Neutrophil (primary cell): Measurements from ENCODE around the gene KHNYN.
"Not testable (repeated sequence)": the region's sequence is repeated elsewhere in the genome, so short reads cannot be mapped to it uniquely, and the experiment has no call there.

Source experiments
- H3K27ac ChIP-seq: fragments of 200-600 bp; sonication (generic); 2 replicates; pipeline ENCODE4 v1.5.1; 2016; ENCODE audit warnings: mild to moderate bottlenecking, moderate library complexity
- H3K27me3 ChIP-seq: fragments of 200-600 bp; sonication (generic); 2 replicates; pipeline ENCODE4 v1.6.0; 2016; ENCODE audit warnings: mild to moderate bottlenecking
- H3K36me3 ChIP-seq: fragments of 200-600 bp; sonication (generic); 2 replicates; pipeline ENCODE4 v1.5.1; 2017
- H3K4me1 ChIP-seq, 2 experiments: fragments of 200-600 bp in 1 of 2; sonication (generic) in 1 of 2; 1 replicate in 1 of 2; 2 replicates in 1 of 2; pipeline versions ENCODE4 v1.5.1 to v1.6.1; 2013 to 2016; ENCODE audit warnings: low read depth in 1 of 2, low read length in 1 of 2, mild to moderate bottlenecking in 1 of 2, moderate library complexity in 1 of 2; ENCODE audit not compliant: control insufficient read depth in 1 of 2, insufficient read depth in 1 of 2
- H3K4me3 ChIP-seq, 2 experiments: fragments of 200-600 bp in 1 of 2; sonication (generic) in 1 of 2; 1 replicate in 1 of 2; 2 replicates in 1 of 2; pipeline ENCODE4 v1.5.1; 2013 to 2016; ENCODE audit warnings: low read depth in 1 of 2, low read length in 1 of 2, mild to moderate bottlenecking in 1 of 2, moderate library complexity in 1 of 2
- H3K9me3 ChIP-seq: fragments of 200-600 bp; sonication (generic); 2 replicates; pipeline ENCODE4 v1.5.1; 2016
- TF ChIP-seq, protein P1 (sequence below): fragments of 200-600 bp; sonication (generic); IDR thresholded peaks from 2 replicates; pipeline ENCODE4 v1.5.1; 2016; ENCODE audit warnings: antibody characterized with exemption

The KHNYN gene

DNA sequence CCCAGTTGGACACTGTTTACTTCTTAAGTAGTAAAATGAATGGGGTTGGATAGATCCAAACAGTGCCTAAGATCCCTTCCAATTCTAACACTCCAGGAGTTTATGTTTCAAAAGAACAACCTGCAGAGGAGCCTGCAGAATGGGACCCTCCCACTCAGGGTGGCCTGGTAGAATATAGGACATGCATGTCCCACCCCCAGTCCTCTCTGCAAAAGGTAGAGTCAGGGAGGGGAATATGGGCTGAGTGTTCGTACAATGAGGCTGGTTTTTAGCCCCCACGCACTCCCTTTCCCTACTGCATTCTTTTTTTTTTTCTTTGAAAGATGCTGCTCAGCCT, 42.8 kb upstream of the KHNYN start:
- Histone ChIP-seq H3K4me3 (no peak overlapping the region), H3K27me3 (no peaks in the 10 kb centered on the region), H3K27ac (no peak overlapping the region), H3K9me3 (no peaks in the 10 kb centered on the region), H3K4me1 (peaks cover 15 to 28% of the 10 kb centered on the region in 2 experiments), H3K36me3 (no peaks in the 10 kb centered on the region)
- TF ChIP-seq, protein P1, sequence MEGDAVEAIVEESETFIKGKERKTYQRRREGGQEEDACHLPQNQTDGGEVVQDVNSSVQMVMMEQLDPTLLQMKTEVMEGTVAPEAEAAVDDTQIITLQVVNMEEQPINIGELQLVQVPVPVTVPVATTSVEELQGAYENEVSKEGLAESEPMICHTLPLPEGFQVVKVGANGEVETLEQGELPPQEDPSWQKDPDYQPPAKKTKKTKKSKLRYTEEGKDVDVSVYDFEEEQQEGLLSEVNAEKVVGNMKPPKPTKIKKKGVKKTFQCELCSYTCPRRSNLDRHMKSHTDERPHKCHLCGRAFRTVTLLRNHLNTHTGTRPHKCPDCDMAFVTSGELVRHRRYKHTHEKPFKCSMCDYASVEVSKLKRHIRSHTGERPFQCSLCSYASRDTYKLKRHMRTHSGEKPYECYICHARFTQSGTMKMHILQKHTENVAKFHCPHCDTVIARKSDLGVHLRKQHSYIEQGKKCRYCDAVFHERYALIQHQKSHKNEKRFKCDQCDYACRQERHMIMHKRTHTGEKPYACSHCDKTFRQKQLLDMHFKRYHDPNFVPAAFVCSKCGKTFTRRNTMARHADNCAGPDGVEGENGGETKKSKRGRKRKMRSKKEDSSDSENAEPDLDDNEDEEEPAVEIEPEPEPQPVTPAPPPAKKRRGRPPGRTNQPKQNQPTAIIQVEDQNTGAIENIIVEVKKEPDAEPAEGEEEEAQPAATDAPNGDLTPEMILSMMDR = no peak

DNA sequence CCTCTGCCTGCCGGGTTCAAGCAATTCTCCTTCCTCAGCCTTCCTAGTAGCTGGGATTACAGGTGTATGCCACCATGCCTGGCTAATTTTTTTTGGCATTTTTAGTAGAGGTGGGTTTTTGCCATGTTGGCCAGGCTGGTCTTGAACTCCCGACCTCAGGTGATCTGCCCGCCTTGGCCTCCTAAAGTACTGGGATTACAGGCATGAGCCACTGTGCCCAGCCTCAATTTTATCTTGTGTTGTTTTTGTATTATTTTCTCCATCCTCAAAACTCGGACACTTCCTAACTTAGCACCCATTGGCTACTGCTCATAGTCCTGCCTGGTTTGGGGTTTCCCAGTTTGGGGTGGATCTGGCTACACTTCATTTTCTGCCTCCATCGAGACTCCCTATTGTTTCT, 42.2 kb upstream of the KHNYN start:
- not testable (repeated sequence) for H3K36me3 ChIP-seq, H3K27me3 ChIP-seq, H3K4me3 ChIP-seq, H3K9me3 ChIP-seq, H3K27ac ChIP-seq
- H3K4me1 ChIP-seq = peaks cover 15 to 28% of the 10 kb centered on the region in 2 experiments

- H3K9me3 ChIP-seq = no peaks in the 10 kb centered on the region
- H3K4me1 ChIP-seq = peaks cover 15 to 28% of the 10 kb centered on the region in 2 experiments
- H3K27me3 ChIP-seq = no peaks in the 10 kb centered on the region
- H3K36me3 ChIP-seq = no peaks in the 10 kb centered on the region
- TF ChIP-seq, protein P1 = no peak
- H3K27ac ChIP-seq = no peak overlapping the region
- H3K4me3 ChIP-seq = no peak overlapping the region
These were observed 41.1 kb upstream of the KHNYN start for GRCh38 chr14:24388474-24389179.

DNA sequence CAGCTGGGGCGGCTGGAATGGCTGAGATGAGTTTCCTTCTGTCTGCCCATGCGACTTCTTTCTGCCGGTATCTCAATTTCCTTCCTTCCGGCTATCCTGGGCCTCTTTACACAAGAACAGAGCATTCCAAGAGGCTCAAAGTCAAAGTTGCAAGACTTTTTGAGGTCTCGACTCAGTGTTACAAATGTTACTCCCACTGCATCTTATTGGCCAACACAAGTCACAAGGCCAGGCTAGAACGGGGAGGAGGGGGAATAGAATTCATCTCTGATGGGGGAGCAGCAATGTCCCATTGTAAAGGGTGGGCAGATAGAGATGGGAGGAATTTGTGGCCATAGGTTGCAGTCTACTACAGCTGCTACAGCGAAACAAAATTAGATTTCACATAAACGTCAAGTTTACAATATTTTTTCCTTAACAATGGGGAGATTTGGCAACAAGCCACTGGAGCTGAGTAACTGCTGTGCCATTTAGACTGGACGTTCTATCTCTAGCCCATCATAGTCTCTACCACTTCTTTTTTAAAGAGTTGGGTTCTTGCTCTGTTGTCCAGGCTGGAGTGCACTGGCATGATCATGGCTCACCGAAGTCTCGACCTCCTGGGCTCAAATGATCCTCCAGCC, 40.4 kb upstream of the KHNYN start:
- Histone ChIP-seq H3K36me3 (no peaks in the 10 kb centered on the region), H3K9me3 (no peaks in the 10 kb centered on the region), H3K4me3 (no peak overlapping the region), H3K27ac (no peak overlapping the region), H3K4me1 (peaks cover 15 to 28% of the 10 kb centered on the region in 2 experiments), H3K27me3 (no peaks in the 10 kb centered on the region)
- TF ChIP-seq, protein P1 = no peak

GRCh38 chr14:24390701-24391468, 38.9 kb upstream of the KHNYN start:
- Histone ChIP-seq H3K27me3 (no peaks in the 10 kb centered on the region), H3K9me3 (no peaks in the 10 kb centered on the region), H3K4me3 (no peak overlapping the region), H3K36me3 (no peaks in the 10 kb centered on the region), H3K27ac (no peak overlapping the region), H3K4me1 (peaks cover 15 to 28% of the 10 kb centered on the region in 2 experiments)
- TF ChIP-seq, protein P1 = no peak
